Heart right ventricle (tissue), 16 donors: Measurements from ENCODE around the gene NRAS. TPM values are rescaled to one million over a fixed set of nuclear protein-coding genes. Genes with fewer than 3 reads are reported as not detected.

Experiments used
- ATAC-seq, 8 donors: fragments of 200-7000 bp; cut with Tn5 transposase; one replicate each; pipeline ENCODE4 v1.9.1; 2020; ENCODE audit warnings: mild to moderate bottlenecking in 8 of 8, moderate library complexity in 8 of 8, moderate number of reproducible peaks in 1 of 8
- DNase-seq, 2 donors: peaks; one replicate each; pipeline ENCODE4 v3.0.0-alpha.2; 2020
- H3K27ac ChIP-seq, 10 donors: fragments of 200-600 bp; sonication (generic) in 2 of 10; one replicate each; pipeline versions ENCODE4 v1.5.0 to v1.8.0; 2020 to 2022; ENCODE audit warnings: mild to moderate bottlenecking in 3 of 10
- H3K27me3 ChIP-seq, 7 donors: fragments of 200-600 bp; one replicate each; pipeline ENCODE4 v1.8.0; 2021 to 2022; ENCODE audit warnings: mild to moderate bottlenecking in 2 of 7
- H3K36me3 ChIP-seq, 9 donors: fragments of 200-600 bp; sonication (generic) in 1 of 9; one replicate each; pipeline versions ENCODE4 v1.5.0 to v1.8.0; 2020 to 2022; ENCODE audit warnings: mild to moderate bottlenecking in 2 of 9
- H3K4me1 ChIP-seq, 9 donors: fragments of 200-600 bp; sonication (generic) in 1 of 9; one replicate each; pipeline versions ENCODE4 v1.5.0 to v1.8.0; 2020 to 2022; ENCODE audit warnings: mild to moderate bottlenecking in 4 of 9
- H3K4me3 ChIP-seq, 10 donors: fragments of 200-600 bp; sonication (generic) in 2 of 10; one replicate each; pipeline versions ENCODE4 v1.5.0 to v1.8.0; 2020 to 2022; ENCODE audit warnings: mild to moderate bottlenecking in 7 of 10, moderate library complexity in 2 of 10
- H3K9me3 ChIP-seq, 11 donors: fragments of 200-600 bp in 10 of 11; sonication (generic) in 2 of 11; one replicate each; pipeline versions ENCODE4 v1.5.0 to v1.8.0; 2013 to 2022; ENCODE audit warnings: mild to moderate bottlenecking in 2 of 11, control low read depth in 1 of 11, moderate library complexity in 1 of 11
- WGBS, 2 donors: extraction: QIAGEN DNeasy Blood & Tissue Kit; methylation state at CpG; one replicate each; pipeline ENCODE4 v1.1.7; 2013; ENCODE audit warnings: inconsistent platforms in 1 of 2; 5-methylcytosine and 5-hydroxymethylcytosine counted together
- intact Hi-C, 10 donors: fragments of 100-400 bp; cut with DNase I; formaldehyde crosslinking; loops; one replicate each; pipeline versions ENCODE4 v1.11.1 to v1.14.2; 2022
- polyA plus RNA-seq, 2 donors: library from polyadenylated mRNA; stranded (reverse); fragments of 200-250 nt; gene quantifications; one replicate each; pipeline ENCODE4 v1.2.3, GENCODE V29; 2013
- total RNA-seq, 10 donors: library from RNA; stranded (reverse); fragmentation: NEBNext Ultra II Directional in 3 of 10; extraction: Animal tissue kit (Norgen Biotek cat#: 25700) in 3 of 10; gene quantifications; one replicate each; pipeline versions ENCODE4 v1.2.1 to v1.2.4, GENCODE V29; 2021 to 2023
- TF ChIP-seq, protein P1 (sequence below), 9 donors: fragments of 200-600 bp; sonication (generic) in 2 of 9; IDR thresholded peaks; one replicate each; pipeline versions ENCODE4 v1.5.0 to v1.8.0; 2021 to 2022; ENCODE audit warnings: antibody characterized with exemption in 9 of 9, mild to moderate bottlenecking in 5 of 9, moderate library complexity in 1 of 9
- donor health status: Arrhythmogenic right ventricular cardiomyopathy.
- donor health status: ischemic (EF 13 %, LVEDD 7.1; RV severe dilation, severe dysfunction).
- donor health status: healthy with polysubstance abuse.
- donor health status: DM: no; HTN: yes; CAD: no.
- donor health status: DM: no; HTN: no; CAD: no.
- donor health status: ischemic (EF 25% LVEDD 6.9; RV normal size, moderate dysfunction).
- donor health status: ischemic (EF 25% LVEDD 5.7; RV mildly dilated, moderate dysfunction).
- donor health status: healthy.
- donor health status: DM: yes; HTN: yes; CAD: no.
- donor health status: Ischemic cardiomyopathy.
- donor health status: ischemic (EF 35%, LVEDD 5.7; RV mildly dilated, moderate dysfunction).
- donor health status: nonischemic (EF 11% LVEDD 7.7; RV severe dilation, severe dysfunction).
- donor health status: DM: yes; HTN: yes; CAD: no.
- donor health status: PGD.
- donor health status: ischemic (EF 29% LVEDD 5.4; RV normal size, mild dysfunction).
- donor health status: nonischemic (EF 23%, LVEDD 6.1; RV moderate dilation, normal function).

NRAS gene
- total and polyA plus RNA-seq, 12 donors = 6.2 to 17.2 (median 8.6) TPM

DNA sequence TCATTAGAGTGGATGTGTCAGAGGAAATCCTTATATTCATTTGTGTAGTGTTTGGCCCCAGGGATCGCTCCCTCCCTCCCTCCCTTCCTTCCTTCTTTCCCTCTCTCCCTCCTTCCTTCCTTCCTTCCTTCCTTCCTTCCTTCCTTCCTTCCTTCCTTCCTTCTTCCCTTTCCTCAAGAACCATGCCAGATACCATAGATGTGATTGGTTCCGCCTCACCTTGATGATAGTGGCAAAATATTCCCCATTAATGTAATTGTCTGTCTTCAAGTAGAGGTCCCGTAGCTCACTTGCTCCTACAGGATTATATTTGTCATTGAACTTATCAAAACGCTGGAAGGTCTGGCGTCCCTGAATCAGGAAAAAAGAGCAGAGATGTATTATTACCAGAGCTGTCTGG is 38.9 kb downstream of the NRAS start:
- TF ChIP-seq, protein P1, sequence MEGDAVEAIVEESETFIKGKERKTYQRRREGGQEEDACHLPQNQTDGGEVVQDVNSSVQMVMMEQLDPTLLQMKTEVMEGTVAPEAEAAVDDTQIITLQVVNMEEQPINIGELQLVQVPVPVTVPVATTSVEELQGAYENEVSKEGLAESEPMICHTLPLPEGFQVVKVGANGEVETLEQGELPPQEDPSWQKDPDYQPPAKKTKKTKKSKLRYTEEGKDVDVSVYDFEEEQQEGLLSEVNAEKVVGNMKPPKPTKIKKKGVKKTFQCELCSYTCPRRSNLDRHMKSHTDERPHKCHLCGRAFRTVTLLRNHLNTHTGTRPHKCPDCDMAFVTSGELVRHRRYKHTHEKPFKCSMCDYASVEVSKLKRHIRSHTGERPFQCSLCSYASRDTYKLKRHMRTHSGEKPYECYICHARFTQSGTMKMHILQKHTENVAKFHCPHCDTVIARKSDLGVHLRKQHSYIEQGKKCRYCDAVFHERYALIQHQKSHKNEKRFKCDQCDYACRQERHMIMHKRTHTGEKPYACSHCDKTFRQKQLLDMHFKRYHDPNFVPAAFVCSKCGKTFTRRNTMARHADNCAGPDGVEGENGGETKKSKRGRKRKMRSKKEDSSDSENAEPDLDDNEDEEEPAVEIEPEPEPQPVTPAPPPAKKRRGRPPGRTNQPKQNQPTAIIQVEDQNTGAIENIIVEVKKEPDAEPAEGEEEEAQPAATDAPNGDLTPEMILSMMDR (IDR thresholded peaks at IDR 0.05) = no peak
- 75 to 77% methylated on average over 5 of the region's 5 CpGs for WGBS, 2 donors
- no peaks in the 10 kb centered on the region for H3K4me1 ChIP-seq
- intact Hi-C loops = loop anchor here in 2 of 10 donors (10.0 kb wide), 2 partner anchors 93 to 333 kb away; partner anchors contain the start of gene BCAS2 (in 1 of the 2)
- ATAC-seq = no peak
- H3K4me3 ChIP-seq = no peak overlapping the region
- H3K9me3 ChIP-seq = no peaks in the 10 kb centered on the region
- no peaks in the 10 kb centered on the region for H3K36me3 ChIP-seq
- DNase-seq = no peak
- peaks cover 0 to 18% (median 0%) of the 10 kb centered on the region in 7 donors for H3K27me3 ChIP-seq
- H3K27ac ChIP-seq = no peak overlapping the region

DNA sequence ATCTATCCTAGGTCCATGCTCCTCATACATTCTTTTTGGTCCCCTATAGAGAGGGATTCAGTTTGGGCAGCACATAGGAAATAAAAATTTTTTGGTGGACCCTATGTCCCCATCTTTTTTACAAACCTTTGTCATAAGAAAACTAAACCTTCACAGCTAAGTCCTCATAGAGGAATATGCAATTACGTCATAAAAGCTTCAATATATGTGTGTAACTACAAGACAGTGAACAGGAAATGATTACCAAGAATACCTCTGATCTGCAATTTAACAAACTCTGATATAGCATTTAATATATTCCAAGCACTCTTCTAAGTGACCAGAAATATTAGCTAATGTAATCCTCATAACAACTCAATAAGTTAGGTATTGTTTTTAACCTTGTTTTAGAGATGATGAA is 40.5 kb downstream of the NRAS start:
- intact Hi-C loops = loop anchor here in 2 of 10 donors (10.0 kb wide), 2 partner anchors 91 to 331 kb away; partner anchors contain the start of gene BCAS2 (in 1 of the 2)
- peaks cover 0 to 16% (median 0%) of the 10 kb centered on the region in 7 donors for H3K27me3 ChIP-seq
- no peaks in the 10 kb centered on the region for H3K9me3 ChIP-seq
- peaks cover 0 to 1% (median 0%) of the 10 kb centered on the region in 9 donors for H3K4me1 ChIP-seq
- 83 to 91% methylated on average over 1 of the region's 1 CpG for WGBS, 2 donors
- TF ChIP-seq, protein P1 (IDR thresholded peaks at IDR 0.05) = no peak
- no peak overlapping the region for H3K4me3 ChIP-seq
- DNase-seq (no peak), ATAC-seq (no peak)
- H3K36me3 ChIP-seq = no peaks in the 10 kb centered on the region
- H3K27ac ChIP-seq = no peak overlapping the region

DNA sequence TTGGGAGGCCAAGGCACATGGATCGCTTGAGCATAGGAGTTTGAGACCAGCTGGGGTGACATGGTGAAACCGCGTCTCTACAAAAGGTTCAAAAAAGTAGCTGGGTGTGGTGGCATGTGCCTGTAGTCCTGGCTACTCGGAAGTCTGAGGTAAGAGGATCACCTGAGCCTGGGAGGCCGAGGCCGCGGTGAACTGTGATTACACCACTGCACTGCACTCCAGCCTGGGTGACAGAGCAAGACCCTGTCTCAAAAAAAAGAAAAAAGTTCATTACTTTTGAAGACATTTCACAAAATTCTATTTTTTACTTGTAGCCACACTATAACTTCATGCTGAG is 44.7 kb downstream of the NRAS start:
- TF ChIP-seq, protein P1 (IDR thresholded peaks at IDR 0.05) = no peak

DNA sequence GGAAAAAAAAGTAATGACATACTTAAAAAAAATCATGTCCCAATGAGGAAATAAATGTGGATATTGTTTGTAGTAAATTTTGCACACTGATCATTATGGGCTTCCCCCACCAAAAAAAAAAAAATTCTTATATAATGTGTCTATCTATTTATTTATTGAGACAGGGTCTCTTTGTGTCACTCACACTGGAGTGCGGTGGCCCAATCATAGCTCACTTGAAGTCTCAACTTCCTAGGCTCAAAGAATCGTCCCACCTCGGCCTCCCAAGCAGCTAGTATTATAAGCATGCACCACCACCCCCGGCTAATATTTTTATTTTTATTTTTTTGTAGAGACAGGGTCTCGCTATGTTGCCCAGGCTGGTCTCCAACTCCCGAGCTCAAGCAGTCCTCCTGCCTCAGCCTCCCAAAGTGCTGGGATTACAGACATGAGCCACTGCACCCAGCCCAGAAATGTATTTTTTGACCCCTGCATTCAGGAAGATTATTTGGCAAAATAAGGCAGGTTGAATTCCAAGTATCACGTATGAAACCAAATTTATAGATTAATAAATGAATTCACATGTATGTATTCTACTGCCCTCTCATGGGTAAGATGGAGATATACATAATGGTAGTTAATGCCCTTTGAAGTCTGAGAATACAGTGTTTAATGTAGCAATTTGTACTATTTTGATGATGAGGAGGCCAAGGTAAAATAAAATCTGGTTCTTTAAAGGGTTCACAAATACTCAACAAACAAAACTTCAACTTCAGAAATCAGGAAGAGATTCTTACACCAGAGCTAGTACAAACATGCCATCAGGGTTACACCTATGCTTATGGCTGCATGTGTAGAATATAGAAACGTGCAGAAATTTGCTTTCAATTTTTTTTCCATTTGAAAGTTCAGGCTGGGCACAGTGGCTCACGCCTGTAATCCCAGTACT is 45.3 kb downstream of the NRAS start:
- Histone ChIP-seq H3K36me3 (no peaks in the 10 kb centered on the region), H3K4me1 (peaks cover 0 to 19% (median 9%) of the 10 kb centered on the region in 9 donors), H3K9me3 (no peaks in the 10 kb centered on the region), H3K27ac (peak overlapping the region in 4 of 10 donors; percentile 74 to 85 (median 83)), H3K4me3 (peak overlapping the region in 4 of 10 donors; percentile 72 to 83 (median 78)), H3K27me3 (peaks cover 0 to 4% (median 0%) of the 10 kb centered on the region in 7 donors)
- TF ChIP-seq, protein P1 (IDR thresholded peaks at IDR 0.05) = peak in 7 of 9 donors; percentile 25 to 49 (median 33)
- intact Hi-C loops = loop anchor here in 5 of 10 donors (2.0 to 10.0 kb wide), 5 partner anchors 86 to 326 kb away; partner anchors contain the start of genes BCAS2 (in 3 of the 5) and CSDE1 (in 1 of the 5)
- ATAC-seq (no peak), DNase-seq (no peak)
- WGBS, 2 donors = 66 to 67% methylated on average over 9 of the region's 9 CpGs

More for the DNA sequence above, 44.7 kb downstream of the NRAS start:
- Histone ChIP-seq H3K4me3 (no peak overlapping the region), H3K9me3 (no peaks in the 10 kb centered on the region), H3K36me3 (no peaks in the 10 kb centered on the region), H3K27ac (no peak overlapping the region), H3K4me1 (peaks cover 0 to 19% (median 9%) of the 10 kb centered on the region in 9 donors), H3K27me3 (peaks cover 0 to 4% (median 0%) of the 10 kb centered on the region in 7 donors)
- DNase-seq = no peak
- intact Hi-C loops = loop anchor here in 5 of 10 donors (2.0 to 10.0 kb wide), 5 partner anchors 85 to 327 kb away; partner anchors contain the start of genes BCAS2 (in 3 of the 5) and CSDE1 (in 1 of the 5)
- no peak for ATAC-seq
- 89 to 93% methylated on average over 7 of the region's 7 CpGs for WGBS, 2 donors
